ENCODE data around the gene CMIP.

CMIP gene

GRCh38 chr16:81589975-81590650 lies 145.5 kb downstream of the CMIP start:
- peaks cover 4% of the 10 kb centered on the region; the same call in 1 of the 2 replicates for H3K4me1 ChIP-seq (ENCODE audit: insufficient read depth, low read length)
- H3K36me3 ChIP-seq (ENCODE audit: insufficient read depth, low read depth, low read length): no peaks in the 10 kb centered on the region; the same call in 1 of the 2 replicates
- H3K4me3 ChIP-seq (ENCODE audit: low read length): no peak overlapping the region
- H3K9me3 ChIP-seq (ENCODE audit: insufficient read depth, low read depth, low read length): no peaks in the 10 kb centered on the region
- H3K27me3 ChIP-seq (ENCODE audit: insufficient read depth, low read length): no peaks in the 10 kb centered on the region
- no peak overlapping the region for H3K27ac ChIP-seq (ENCODE audit: low read length)
- no peak overlapping the region for H3K9ac ChIP-seq (ENCODE audit: low read depth, low read length)

GRCh38 chr16:81590714-81591544 lies 146.3 kb downstream of the CMIP start:
- no peaks in the 10 kb centered on the region for H3K9me3 ChIP-seq (ENCODE audit: insufficient read depth, low read depth, low read length)
- no peaks in the 10 kb centered on the region; the same call in 1 of the 2 replicates for H3K36me3 ChIP-seq (ENCODE audit: insufficient read depth, low read depth, low read length)
- no peak overlapping the region for H3K27ac ChIP-seq (ENCODE audit: low read length)
- no peak overlapping the region for H3K9ac ChIP-seq (ENCODE audit: low read depth, low read length)
- no peaks in the 10 kb centered on the region for H3K4me1 ChIP-seq (ENCODE audit: insufficient read depth, low read length)
- H3K4me3 ChIP-seq (ENCODE audit: low read length): no peak overlapping the region
- no peaks in the 10 kb centered on the region for H3K27me3 ChIP-seq (ENCODE audit: insufficient read depth, low read length)

- no peak overlapping the region for H3K27ac ChIP-seq (ENCODE audit: low read length)
- H3K4me3 ChIP-seq (ENCODE audit: low read length): no peak overlapping the region
- no peak overlapping the region for H3K9ac ChIP-seq (ENCODE audit: low read depth, low read length)
- H3K4me1 ChIP-seq (ENCODE audit: insufficient read depth, low read length): no peaks in the 10 kb centered on the region
- no peaks in the 10 kb centered on the region for H3K27me3 ChIP-seq (ENCODE audit: insufficient read depth, low read length)
- no peaks in the 10 kb centered on the region for H3K9me3 ChIP-seq (ENCODE audit: insufficient read depth, low read depth, low read length)
- H3K36me3 ChIP-seq (ENCODE audit: insufficient read depth, low read depth, low read length): no peaks in the 10 kb centered on the region; the same call in 1 of the 2 replicates
Observed at GRCh38 chr16:81591545-81591870, 146.9 kb downstream of the CMIP start.

GRCh38 chr16:81592353-81592866 lies 147.8 kb downstream of the CMIP start:
- no peaks in the 10 kb centered on the region for H3K27me3 ChIP-seq (ENCODE audit: insufficient read depth, low read length)
- H3K9ac ChIP-seq (ENCODE audit: low read depth, low read length): no peak overlapping the region
- no peaks in the 10 kb centered on the region for H3K4me1 ChIP-seq (ENCODE audit: insufficient read depth, low read length)
- no peaks in the 10 kb centered on the region for H3K9me3 ChIP-seq (ENCODE audit: insufficient read depth, low read depth, low read length)
- H3K36me3 ChIP-seq (ENCODE audit: insufficient read depth, low read depth, low read length): no peaks in the 10 kb centered on the region; the same call in 1 of the 2 replicates
- H3K4me3 ChIP-seq (ENCODE audit: low read length): no peak overlapping the region
- H3K27ac ChIP-seq (ENCODE audit: low read length): no peak overlapping the region

- Histone ChIP-seq H3K9me3 (ENCODE audit: insufficient read depth, low read depth, low read length) (no peaks in the 10 kb centered on the region), H3K36me3 (ENCODE audit: insufficient read depth, low read depth, low read length) (no peaks in the 10 kb centered on the region; the same call in 1 of the 2 replicates), H3K4me1 (ENCODE audit: insufficient read depth, low read length) (no peaks in the 10 kb centered on the region), H3K4me3 (ENCODE audit: low read length) (no peak overlapping the region), H3K27me3 (ENCODE audit: insufficient read depth, low read length) (no peaks in the 10 kb centered on the region), H3K9ac (ENCODE audit: low read depth, low read length) (no peak overlapping the region), H3K27ac (ENCODE audit: low read length) (no peak overlapping the region)
Observed at GRCh38 chr16:81593481-81593880, 148.9 kb downstream of the CMIP start.

- Histone ChIP-seq H3K9me3 (ENCODE audit: insufficient read depth, low read depth, low read length) (no peaks in the 10 kb centered on the region), H3K4me3 (ENCODE audit: low read length) (no peak overlapping the region), H3K36me3 (ENCODE audit: insufficient read depth, low read depth, low read length) (no peaks in the 10 kb centered on the region), H3K9ac (ENCODE audit: low read depth, low read length) (no peak overlapping the region), H3K4me1 (ENCODE audit: insufficient read depth, low read length) (no peaks in the 10 kb centered on the region), H3K27ac (ENCODE audit: low read length) (no peak overlapping the region), H3K27me3 (ENCODE audit: insufficient read depth, low read length) (no peaks in the 10 kb centered on the region)
Observed at GRCh38 chr16:81595629-81596292, 151.2 kb downstream of the CMIP start.

GRCh38 chr16:81597079-81597658 lies 152.6 kb downstream of the CMIP start:
- Histone ChIP-seq H3K27me3 (ENCODE audit: insufficient read depth, low read length) (no peaks in the 10 kb centered on the region), H3K4me3 (ENCODE audit: low read length) (no peak overlapping the region), H3K4me1 (ENCODE audit: insufficient read depth, low read length) (no peaks in the 10 kb centered on the region), H3K27ac (ENCODE audit: low read length) (no peak overlapping the region), H3K9ac (ENCODE audit: low read depth, low read length) (no peak overlapping the region), H3K36me3 (ENCODE audit: insufficient read depth, low read depth, low read length) (no peaks in the 10 kb centered on the region), H3K9me3 (ENCODE audit: insufficient read depth, low read depth, low read length) (no peaks in the 10 kb centered on the region)

GRCh38 chr16:81598083-81598482 lies 153.5 kb downstream of the CMIP start:
- no peaks in the 10 kb centered on the region for H3K27me3 ChIP-seq (ENCODE audit: insufficient read depth, low read length)
- H3K4me1 ChIP-seq (ENCODE audit: insufficient read depth, low read length): no peaks in the 10 kb centered on the region
- no peak overlapping the region for H3K27ac ChIP-seq (ENCODE audit: low read length)
- H3K9me3 ChIP-seq (ENCODE audit: insufficient read depth, low read depth, low read length): no peaks in the 10 kb centered on the region
- H3K9ac ChIP-seq (ENCODE audit: low read depth, low read length): no peak overlapping the region
- no peaks in the 10 kb centered on the region for H3K36me3 ChIP-seq (ENCODE audit: insufficient read depth, low read depth, low read length)
- no peak overlapping the region for H3K4me3 ChIP-seq (ENCODE audit: low read length)

- no peak overlapping the region for H3K9ac ChIP-seq (ENCODE audit: low read depth, low read length)
- no peaks in the 10 kb centered on the region for H3K36me3 ChIP-seq (ENCODE audit: insufficient read depth, low read depth, low read length)
- H3K9me3 ChIP-seq (ENCODE audit: insufficient read depth, low read depth, low read length): no peaks in the 10 kb centered on the region
- H3K27me3 ChIP-seq (ENCODE audit: insufficient read depth, low read length): no peaks in the 10 kb centered on the region
- no peak overlapping the region for H3K4me3 ChIP-seq (ENCODE audit: low read length)
- H3K27ac ChIP-seq (ENCODE audit: low read length): no peak overlapping the region
- no peaks in the 10 kb centered on the region for H3K4me1 ChIP-seq (ENCODE audit: insufficient read depth, low read length)
Observed at GRCh38 chr16:81599034-81599744, 154.6 kb downstream of the CMIP start.

GRCh38 chr16:81600275-81600674 lies 155.7 kb downstream of the CMIP start:
- no peak overlapping the region for H3K4me3 ChIP-seq (ENCODE audit: low read length)
- H3K4me1 ChIP-seq (ENCODE audit: insufficient read depth, low read length): no peaks in the 10 kb centered on the region
- H3K9me3 ChIP-seq (ENCODE audit: insufficient read depth, low read depth, low read length): no peaks in the 10 kb centered on the region
- no peaks in the 10 kb centered on the region for H3K36me3 ChIP-seq (ENCODE audit: insufficient read depth, low read depth, low read length)
- H3K9ac ChIP-seq (ENCODE audit: low read depth, low read length): no peak overlapping the region
- no peaks in the 10 kb centered on the region for H3K27me3 ChIP-seq (ENCODE audit: insufficient read depth, low read length)
- H3K27ac ChIP-seq (ENCODE audit: low read length): no peak overlapping the region

GRCh38 chr16:81601008-81601428 lies 156.4 kb downstream of the CMIP start:
- no peaks in the 10 kb centered on the region for H3K4me1 ChIP-seq (ENCODE audit: insufficient read depth, low read length)
- H3K9ac ChIP-seq (ENCODE audit: low read depth, low read length): no peak overlapping the region
- H3K36me3 ChIP-seq (ENCODE audit: insufficient read depth, low read depth, low read length): no peaks in the 10 kb centered on the region
- no peaks in the 10 kb centered on the region for H3K27me3 ChIP-seq (ENCODE audit: insufficient read depth, low read length)
- H3K4me3 ChIP-seq (ENCODE audit: low read length): no peak overlapping the region
- H3K27ac ChIP-seq (ENCODE audit: low read length): no peak overlapping the region
- no peaks in the 10 kb centered on the region for H3K9me3 ChIP-seq (ENCODE audit: insufficient read depth, low read depth, low read length)
